NCI-H146 treated with DMSO at 0.1 percent for 48 hours (cell line): ENCODE results near the gene PSMD1.
"Not testable (repeated sequence)": the region's sequence is repeated elsewhere in the genome, so short reads cannot be mapped to it uniquely, and the experiment has no call there.

ENCODE experiments used
- DNase-seq: peaks from one replicate; lab custom pipeline; 2025; ENCODE audit not compliant: unreplicated experiment; lab: John Stamatoyannopoulos, UW

The PSMD1 gene

DNA sequence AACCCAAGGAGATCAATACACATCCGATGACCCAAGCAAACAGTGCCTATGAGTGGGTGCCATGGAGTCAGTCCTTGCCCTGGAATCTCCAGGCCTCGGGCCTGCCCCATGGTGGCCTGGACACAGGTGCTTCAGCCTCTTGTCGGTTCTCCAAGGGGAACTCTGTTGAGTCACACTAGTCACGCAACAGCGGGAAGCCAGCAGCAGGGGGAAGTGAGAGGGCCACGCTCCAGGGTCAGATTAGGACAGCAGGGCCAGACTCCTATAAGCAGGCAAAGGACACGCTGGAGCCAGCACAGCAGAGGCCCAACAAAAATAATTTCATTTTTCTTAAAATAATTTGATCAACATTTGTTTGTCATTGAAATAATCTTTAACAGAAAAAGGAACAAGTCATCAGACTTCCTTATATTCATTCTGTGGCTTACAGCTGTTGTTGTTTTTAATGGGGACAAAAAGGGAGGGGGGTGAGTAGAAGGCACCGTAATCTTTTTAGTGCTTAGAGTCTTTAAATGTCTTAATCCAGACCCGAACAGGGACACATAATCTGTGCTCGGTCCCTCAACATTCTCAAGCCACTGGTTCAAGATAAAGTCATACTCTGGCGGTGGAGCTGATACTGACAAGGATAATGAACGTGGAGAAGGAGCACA lies 125.3 kb downstream of the PSMD1 start:
- no peak for DNase-seq

DNA sequence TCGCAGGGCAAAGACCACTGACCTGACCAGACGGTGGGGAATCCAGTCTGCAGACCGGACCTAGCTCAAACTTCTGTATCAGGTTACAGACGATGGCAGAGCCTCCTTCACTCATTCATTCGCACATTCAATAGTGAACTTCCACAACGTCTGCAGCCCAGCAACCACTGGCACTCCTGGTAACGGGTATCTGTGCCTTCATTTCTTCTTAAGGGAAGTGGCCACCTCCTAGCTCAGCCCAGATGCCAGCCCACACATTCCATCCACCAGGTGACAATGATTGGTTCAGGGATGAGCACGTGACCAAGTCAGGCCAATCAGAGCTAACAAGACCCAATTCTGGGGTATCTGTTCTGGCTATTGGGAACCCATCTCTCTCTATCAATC lies 125.8 kb downstream of the PSMD1 start:
- no peak for DNase-seq

DNA sequence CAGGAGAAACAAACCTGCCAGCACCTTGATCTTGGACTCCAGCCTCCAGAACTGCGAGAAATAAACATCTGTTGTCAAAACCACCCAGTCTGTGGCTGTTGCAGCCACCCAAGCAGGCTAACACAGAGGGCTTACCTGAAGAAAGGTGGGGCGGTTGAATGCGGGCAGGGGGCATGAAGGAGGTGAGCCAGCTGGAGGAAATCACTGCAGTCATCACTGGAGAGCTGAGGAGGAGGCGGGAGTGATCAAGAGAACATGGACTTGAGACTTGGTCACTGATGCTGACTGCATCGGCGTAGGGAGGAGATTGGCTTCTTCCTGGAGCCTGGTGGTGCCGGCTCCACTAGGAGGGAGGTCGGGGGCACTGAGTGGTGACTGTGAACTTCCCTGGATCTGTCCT lies 127.2 kb downstream of the PSMD1 start:
- no peak for DNase-seq

DNA sequence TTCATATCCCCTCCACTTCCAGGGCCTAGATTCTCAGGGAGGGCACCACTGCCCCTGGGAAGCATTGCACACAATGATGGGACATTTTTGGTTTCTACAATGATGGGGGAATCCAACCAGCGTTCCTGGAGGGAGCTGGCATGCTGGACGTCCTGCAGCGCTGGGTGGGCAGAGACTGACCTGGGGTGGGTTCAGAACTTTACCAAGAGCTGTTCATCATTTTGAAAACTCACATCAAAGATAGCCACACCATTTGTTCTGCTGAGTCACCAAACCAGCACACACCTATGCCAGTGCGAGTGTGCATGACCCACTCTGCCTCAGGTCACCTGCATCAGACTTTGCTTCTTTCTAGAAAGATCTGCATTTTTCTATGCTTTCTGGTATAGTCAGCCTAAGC lies 127.7 kb downstream of the PSMD1 start:
- DNase-seq, result no peak

DNA sequence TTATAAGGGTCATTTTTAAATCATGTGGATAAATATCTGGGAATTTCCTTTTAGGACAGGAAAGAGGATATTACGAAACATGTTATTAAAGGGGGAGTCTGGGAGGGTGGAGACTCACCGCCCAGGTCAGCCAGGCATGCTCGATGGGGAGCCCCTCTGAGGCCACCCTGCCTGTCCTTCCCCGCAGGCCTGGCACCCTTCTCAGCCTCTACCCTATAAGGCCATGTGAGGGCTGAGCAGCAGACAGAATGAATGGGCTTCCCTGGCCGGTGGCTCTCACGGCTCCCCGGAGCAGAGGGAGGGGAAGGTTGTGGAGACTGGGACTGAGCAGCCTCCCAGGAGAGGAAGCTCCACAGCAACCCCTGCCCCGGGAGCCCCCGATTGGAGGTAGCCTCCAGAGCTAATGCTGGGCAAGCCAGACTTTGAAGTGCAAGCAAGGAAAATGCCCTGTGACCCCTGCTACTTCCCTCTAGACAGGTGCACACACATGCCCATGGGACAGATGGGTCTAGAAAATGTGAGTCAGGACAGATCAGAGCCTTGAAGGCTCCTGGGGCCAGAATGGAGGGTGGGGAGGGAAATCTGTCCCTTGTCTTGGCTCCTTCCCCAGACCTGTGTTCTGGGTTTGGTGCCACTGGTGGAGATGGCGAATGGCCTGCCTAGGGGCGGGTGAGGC lies 128.5 kb downstream of the PSMD1 start:
- DNase-seq, result no peak

DNA sequence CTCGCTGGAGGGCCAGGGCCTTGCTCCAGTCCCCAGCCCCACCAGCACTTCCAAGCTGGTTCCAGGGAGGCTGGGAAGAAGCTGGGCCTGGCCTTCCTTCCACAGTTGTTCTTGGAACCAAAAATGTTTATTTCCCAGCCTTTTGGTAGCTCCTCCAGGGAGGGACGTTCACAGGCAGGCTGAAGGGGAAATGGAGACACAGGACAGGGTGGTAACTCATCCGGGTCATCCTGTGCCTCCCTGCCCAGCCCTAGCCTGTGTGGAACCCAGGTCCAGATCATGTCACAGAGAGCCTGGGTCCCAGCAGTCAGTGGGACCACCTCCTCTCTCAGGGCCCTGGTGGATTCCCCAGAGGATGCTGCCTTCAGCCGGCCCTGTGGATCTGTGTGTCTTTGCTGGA lies 129.2 kb downstream of the PSMD1 start:
- DNase-seq, result no peak

DNA sequence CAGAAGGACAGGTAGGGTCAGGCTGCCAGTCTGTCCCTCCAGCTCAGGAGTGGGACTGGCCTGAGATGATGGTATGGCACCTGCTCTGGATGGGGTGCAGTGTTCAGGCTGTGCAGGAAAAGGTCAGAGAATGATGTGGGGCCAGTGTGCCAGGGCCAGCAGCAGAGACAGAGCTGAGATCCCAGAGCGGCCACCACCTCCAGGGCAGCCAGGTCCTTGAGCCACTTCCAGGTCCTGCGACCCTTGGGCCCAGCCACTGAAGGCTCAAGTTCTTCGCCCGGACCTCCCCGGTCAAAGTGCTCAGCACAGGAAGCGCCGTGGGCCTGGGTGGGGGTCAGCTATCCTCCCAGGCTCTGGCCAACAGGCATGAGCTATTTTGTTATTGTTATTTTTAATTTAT lies 129.7 kb downstream of the PSMD1 start:
- no peak for DNase-seq

DNA sequence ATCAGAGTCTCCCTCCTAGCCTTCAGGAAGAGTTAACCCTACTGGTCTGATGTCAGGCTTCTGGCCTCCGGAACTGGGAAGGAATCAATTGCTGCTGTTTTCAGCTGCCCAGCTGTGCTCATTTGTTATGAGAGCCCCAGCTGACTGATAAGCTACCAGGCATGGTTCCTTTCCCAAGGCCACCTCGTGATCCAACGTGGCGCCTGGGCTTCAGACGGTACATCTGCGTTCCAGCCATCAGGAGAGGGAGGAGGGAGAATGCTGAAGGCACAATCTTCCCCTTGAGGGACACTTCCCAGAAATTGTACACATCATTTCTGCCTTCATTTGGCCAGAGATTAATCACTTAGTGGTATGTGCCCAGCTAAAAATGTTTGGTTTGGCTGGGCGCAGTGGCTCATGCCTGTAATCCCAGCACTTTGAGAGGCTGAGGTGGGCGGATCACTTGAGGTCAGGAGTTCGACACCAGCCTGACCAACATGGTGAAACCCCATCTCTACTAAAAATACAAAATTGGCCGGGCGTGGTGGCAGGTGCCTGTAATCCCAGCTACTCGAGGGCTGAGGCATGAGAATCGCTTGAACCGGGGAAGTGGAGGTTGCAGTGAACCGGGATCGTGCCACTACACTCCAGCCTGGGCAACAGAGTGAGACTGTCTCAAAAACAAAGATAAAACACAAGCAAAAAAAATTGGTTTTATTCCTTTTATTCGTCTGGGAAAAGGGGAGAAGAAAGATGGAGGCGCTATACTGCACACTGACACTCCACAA lies 131.3 kb downstream of the PSMD1 start:
- DNase-seq, result no peak

DNA sequence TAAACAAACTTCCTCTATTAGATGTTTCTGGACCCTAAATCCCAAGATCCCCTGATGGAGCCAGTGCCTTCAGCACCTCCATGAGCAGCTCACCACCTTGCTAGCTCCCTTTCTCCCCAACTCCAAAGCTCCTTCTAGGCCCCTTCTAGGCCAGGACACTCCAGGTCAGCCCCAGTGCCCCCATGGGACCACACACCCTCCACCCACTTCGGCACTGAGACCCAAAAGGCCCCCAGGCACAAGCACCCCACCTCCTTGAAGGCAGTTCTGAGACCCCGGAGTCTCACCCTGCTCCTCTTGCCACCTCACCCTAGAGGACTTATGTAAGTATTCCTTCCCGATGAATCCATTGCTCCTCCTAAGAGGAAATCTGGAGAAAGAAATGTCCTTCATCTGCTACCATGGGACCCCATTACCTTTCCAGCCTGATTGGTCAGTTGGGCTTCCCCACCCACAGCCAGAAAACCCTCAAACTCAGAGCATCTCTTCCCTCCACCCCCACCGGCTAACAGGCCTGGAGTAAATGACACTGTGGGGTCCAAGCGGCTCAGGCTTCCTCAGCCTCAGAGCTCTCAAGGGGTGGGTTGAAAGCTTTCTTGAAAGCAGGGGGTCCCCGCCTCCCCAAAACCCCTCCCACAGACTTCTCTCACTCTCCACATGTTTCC lies 132.0 kb downstream of the PSMD1 start:
- DNase-seq, result no peak

DNA sequence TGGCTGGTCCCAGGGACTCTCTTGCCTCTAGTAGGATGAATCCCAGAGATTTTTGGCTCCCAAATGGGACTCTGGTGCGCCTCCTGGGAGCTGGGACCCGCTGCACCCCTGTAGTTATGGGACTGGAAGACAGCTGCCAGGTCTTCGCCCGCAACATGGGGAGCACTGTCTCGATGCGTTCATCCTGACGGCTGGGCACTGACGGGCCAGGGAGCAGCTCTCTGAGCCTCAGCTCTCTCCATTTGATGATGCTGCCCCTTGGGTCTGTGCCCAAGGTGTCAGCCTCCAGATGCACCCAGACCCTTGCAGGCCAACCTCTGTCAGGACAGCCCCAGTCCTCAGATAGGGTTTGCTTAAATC lies 132.5 kb downstream of the PSMD1 start:
- DNase-seq, result no peak

DNA sequence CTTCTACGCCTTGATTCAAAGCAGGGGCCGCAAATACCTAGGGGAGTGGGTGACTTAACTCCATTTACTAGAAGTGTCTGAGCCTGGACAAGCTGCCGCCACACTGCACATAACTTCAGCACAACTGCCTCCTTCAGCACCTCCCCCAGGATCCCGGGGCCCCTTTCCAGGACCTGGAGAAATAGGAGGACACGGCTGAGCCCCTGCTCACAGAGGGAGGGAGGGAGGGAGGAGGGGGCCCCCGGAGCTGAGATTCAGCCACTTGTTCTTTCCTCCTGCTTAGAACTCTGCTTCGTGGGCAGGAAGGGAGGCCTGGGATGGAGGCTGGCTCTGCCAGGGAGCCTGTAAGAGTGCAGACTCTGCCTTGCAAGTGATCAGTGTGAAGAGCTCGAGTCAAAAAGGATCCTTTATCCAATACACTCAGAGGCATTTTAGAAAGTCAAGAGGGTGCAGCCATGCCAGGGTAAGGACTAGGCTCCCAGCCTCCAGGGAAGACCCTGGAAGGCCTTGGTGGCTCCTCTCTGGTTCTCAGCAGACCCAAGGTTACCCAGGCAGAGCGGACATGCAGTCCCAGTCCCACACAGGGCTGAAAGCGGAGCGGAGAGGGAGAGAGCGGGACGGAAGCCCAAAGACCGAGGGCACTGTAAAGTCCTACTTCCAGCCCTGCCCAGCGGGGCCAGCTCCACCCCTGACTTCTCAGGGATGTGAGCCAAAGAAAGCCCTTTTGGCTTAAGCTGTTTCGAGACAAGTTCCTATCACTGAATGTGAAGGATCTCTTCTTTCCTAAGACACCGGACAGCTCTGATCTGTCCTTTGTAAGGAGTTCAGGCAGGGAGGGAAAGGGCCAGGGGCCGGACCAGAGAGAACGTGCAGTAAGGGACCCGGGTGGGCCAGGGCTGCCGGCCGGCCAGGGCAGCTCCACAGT lies 133.2 kb downstream of the PSMD1 start:
- DNase-seq, result no peak

DNA sequence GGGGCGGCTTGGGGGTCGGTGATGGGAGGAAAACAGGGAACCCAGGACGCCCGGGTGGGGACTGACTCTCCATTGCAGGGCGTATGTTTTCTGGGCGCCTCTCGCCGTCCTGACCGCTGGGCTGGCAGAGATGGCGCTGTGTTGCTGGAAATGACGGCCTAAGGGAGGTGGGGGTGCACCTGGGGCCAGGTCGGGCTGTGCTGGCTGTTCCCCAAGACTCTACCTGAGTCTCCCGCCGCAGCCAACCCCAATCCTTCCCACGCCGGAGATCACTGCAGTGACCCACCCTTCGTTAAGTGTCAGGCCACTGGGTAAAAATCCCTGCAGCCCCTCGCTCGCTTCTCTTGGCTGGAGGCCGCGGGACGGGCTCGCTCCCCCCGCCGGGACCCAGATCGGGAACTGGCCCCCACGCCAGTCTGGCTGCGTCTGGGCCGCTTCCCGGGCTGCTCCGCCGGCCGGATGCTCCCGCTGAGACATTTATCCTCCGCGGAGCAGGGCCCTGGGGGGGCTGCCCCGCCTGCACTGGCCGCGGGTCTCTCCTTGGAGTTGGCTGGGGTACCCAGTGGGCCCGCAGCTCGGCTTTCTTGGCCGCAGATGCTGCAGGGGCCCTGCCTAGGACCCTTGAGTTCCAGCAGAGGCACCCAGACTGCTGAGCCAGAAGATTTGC lies 134.0 kb downstream of the PSMD1 start:
- DNase-seq, result no peak

DNA sequence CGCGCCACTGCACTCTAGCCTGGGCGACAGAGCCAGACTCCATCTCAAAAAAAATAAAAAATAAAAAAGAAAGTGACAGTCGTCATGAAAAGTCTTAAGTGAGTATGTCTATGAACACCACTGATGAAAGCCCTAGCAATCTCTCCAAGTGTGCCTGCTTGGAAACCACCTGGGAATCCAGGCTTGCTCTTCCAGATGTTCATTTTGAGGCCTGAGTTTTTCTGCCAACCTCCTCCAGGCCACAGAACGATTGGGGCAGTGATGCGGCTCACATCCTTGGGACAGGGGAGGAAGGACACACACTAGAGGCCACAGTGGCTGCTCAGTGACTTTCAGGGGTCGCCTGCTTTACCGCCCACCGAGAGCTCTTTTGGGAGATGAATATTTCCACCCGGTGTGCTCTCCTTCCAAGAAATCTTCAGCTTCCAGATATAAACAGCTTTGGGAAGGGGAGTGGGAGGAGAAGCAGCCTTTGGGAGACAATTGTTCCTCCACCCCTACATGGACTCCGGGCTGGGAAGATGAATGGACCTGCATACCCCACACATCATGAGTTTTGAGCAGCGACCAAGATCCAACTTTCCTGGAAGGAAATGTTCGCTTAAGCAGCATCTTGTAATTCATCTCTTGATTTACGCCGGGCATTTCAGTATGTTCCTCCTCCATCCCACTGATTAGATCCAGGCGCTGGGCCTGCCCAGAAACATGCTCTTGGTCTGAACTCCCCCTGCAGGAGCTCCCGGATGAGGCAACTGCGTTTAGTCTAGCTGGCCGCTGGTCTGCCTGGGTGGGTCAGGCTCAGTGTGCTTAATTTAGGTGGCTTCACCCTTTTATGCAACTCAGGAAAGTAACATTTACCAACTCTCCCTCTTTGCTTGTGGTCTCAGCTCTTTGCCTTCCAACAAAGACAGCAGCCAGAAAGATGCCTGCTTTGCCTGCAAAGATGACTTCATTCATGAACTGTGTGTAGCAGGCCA lies 135.5 kb downstream of the PSMD1 start:
- DNase-seq, result no peak

DNA sequence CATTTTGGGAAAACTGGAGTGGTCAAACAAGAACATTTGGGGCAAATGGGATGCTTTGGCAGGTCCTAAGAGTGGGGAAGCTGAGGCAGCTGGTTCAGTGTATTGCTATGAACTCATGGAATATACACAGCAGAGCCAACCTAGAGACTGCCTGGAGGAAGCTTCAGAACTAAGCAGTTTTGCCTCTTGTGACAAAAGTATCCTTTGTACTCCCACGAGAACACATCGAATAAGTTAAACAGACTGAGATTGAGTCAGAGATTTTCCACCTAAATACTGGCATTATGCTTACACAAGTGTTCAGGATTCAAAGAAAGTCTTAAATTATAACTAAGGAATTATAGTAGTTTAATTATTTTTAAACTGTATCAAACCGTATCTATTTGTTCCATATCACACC lies 136.5 kb downstream of the PSMD1 start:
- DNase-seq, result no peak

DNA sequence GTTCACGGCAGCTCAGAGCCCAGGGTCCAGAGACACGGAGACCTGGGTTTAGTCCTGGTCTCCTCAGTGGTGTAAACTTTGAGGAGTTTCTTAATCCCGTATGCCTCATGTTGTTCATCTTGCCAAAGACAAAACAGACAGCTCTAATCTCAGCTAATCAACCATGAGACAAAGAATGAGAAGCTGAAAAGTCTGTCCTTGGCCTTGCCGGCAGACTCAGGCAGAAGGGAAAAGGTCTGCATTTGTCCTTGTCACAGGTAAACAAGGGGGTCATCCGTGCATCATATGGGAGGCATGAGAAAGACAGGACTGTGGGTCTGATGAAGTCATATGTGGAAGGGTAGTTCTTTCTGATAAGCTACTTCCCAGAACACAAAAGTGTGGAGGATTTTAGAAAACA lies 139.9 kb downstream of the PSMD1 start:
- DNase-seq, result no peak

DNA sequence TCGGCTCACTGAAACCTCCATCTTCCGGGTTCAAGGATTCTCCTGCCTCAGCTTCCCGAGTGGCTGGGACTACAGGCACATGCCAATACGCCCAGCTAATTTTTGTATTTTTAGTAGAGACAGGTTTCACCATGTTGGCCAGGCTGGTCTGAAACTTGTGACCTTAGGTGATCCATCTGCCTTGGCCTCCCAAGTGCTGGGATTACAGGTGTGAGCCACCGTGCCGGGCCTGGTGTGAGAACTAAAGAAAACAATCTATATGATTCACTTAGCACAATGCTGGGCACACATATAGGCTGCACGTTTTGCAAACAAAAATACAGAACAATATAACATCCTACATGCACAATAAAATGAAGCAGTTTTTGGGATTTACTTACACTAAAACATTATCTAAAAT lies 140.5 kb downstream of the PSMD1 start:
- DNase-seq, result not testable (repeated sequence)

DNA sequence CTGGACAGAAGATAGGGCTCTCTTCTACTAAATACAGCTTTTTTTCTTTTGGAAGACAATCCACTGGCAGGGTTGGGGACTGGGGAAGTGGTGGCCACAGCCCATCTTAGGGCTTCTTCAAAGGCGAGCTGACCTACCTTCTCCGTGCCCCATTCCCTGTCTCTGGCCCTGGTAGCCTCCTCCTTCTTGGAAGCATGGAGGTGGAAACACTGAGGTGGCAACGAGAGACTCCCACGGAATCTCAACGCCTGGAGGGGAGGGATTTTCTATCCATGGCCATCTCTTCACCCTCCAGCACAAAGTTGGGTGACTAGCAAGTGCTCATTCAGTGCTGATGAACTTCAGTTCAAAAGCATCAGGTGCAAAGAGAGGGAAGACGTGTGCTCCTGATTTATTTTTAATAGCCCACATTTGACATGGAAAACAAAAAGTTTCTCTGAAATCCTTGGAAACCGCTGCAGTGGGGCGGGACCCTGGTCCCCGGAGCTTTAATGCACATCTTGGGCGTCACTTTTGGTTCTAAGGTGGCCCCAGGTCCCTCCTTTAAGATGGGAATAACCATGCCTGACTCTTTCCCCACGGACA lies 141.1 kb downstream of the PSMD1 start:
- DNase-seq, result no peak

DNA sequence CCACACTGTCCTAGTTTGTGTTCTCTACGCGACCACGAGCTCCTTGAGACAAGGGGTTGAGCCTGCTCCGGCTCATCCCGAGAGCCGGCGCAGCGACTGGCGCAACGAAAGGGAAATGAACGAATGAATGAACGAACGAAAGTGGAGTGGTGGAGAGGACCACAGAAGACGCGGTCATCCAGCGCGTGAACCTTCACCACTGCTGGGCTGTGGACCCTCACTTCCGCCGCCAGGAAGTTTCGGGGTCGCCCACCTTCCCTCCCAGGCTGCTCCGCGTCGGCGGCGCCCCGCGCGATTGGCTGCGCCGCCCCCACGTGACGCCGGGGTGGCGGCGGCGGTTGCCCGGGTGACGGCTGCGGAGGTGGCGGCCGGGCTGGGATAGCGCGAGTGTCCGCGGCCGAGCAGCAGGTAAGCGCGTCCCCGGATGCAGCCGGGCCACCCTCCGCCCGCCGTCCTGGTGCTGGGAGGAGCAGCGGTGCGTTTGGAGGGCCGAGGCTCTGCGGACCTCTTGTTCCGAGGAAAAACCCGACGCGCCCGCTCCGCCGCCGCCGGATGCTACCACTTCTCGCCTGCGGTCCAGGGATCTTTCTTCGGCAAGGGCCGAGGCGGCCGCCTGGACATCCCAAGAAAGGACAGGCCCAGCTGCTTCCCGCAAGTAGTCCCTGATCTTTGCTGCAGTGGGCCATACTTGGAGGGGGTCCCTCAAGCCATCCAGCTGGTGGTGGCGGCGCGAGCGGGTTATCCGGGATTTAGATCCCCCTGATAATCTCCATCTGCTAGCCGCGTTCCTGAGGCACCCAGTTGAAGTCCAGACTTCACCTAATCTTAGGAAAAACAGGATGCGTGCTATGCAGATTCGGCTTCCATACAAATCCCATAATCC lies 141.9 kb downstream of the PSMD1 start, which contains the start of gene ARMC9:
ARMC9 (plus strand) TSS at position 341 of the 883 bp plus-strand sequence. CDS start 7,608 bp downstream, outside the sequence.
- peak; percentile 39 for DNase-seq
